Skeletal muscle satellite cell (primary cell): Measurements from ENCODE around the gene PSMB2.

Source experiments
- H3K27me3 ChIP-seq: 2 replicates; pipeline ENCODE4 v1.7.0; 2013; ENCODE audit warnings: low read length; ENCODE audit not compliant: control insufficient read depth, insufficient read depth
- H3K36me3 ChIP-seq: 2 replicates; pipeline ENCODE4 v1.7.0; 2013; ENCODE audit warnings: mild to moderate bottlenecking, control low read depth, low read length; ENCODE audit not compliant: insufficient read depth
- H3K4me1 ChIP-seq: 2 replicates; pipeline ENCODE4 v1.7.0; 2013; ENCODE audit warnings: low read length; ENCODE audit not compliant: control insufficient read depth, insufficient read depth
- H3K4me2 ChIP-seq: 2 replicates; pipeline ENCODE4 v1.7.0; 2013; ENCODE audit warnings: mild to moderate bottlenecking, low read length
- H3K4me3 ChIP-seq: 2 replicates; pipeline ENCODE4 v1.7.0; 2013; ENCODE audit warnings: low read length
- H3K9ac ChIP-seq: 2 replicates; pipeline ENCODE4 v1.7.0; 2013; ENCODE audit warnings: mild to moderate bottlenecking, low read depth, low read length, moderate library complexity
- H3K9me3 ChIP-seq: replicated peaks from 2 replicates; pipeline ENCODE4 v1.7.0; 2013; ENCODE audit warnings: mild to moderate bottlenecking, control low read depth, low read length

PSMB2 gene

GRCh38 chr1:35605867-35606182 lies 35.5 kb downstream of the PSMB2 start:
- H3K4me2 ChIP-seq, result peak overlapping the region; percentile 8
- no peak overlapping the region for H3K9ac ChIP-seq
- H3K36me3 ChIP-seq, result peaks cover 59% of the 10 kb centered on the region
- peaks cover 17% of the 10 kb centered on the region for H3K4me1 ChIP-seq
- no peaks in the 10 kb centered on the region for H3K27me3 ChIP-seq
- H3K4me3 ChIP-seq, result no peak overlapping the region
- H3K9me3 ChIP-seq, result no peaks in the 10 kb centered on the region

- peaks cover 17% of the 10 kb centered on the region for H3K4me1 ChIP-seq
- peak overlapping the region; percentile 8 for H3K4me2 ChIP-seq
- no peak overlapping the region for H3K4me3 ChIP-seq
- no peaks in the 10 kb centered on the region for H3K9me3 ChIP-seq
- no peak overlapping the region for H3K9ac ChIP-seq
- peaks cover 64% of the 10 kb centered on the region for H3K36me3 ChIP-seq
- no peaks in the 10 kb centered on the region for H3K27me3 ChIP-seq
Measured at GRCh38 chr1:35605071-35605866, 36.1 kb downstream of the PSMB2 start.

- no peaks in the 10 kb centered on the region for H3K27me3 ChIP-seq
- no peak overlapping the region for H3K4me3 ChIP-seq
- H3K9ac ChIP-seq, result no peak overlapping the region
- no peak overlapping the region for H3K4me2 ChIP-seq
- H3K4me1 ChIP-seq, result peaks cover 17% of the 10 kb centered on the region
- H3K9me3 ChIP-seq, result no peaks in the 10 kb centered on the region
- peaks cover 60% of the 10 kb centered on the region for H3K36me3 ChIP-seq
Measured at GRCh38 chr1:35603941-35604340, 37.4 kb downstream of the PSMB2 start.

- Histone ChIP-seq H3K9me3 (no peaks in the 10 kb centered on the region), H3K36me3 (peaks cover 59% of the 10 kb centered on the region), H3K9ac (no peak overlapping the region), H3K27me3 (no peaks in the 10 kb centered on the region), H3K4me1 (peaks cover 17% of the 10 kb centered on the region), H3K4me3 (no peak overlapping the region), H3K4me2 (no peak overlapping the region)
Measured at GRCh38 chr1:35603468-35603867, 37.9 kb downstream of the PSMB2 start.

- H3K9me3 ChIP-seq, result no peaks in the 10 kb centered on the region
- H3K36me3 ChIP-seq, result peaks cover 65% of the 10 kb centered on the region
- no peak overlapping the region for H3K9ac ChIP-seq
- H3K4me3 ChIP-seq, result no peak overlapping the region
- H3K4me1 ChIP-seq, result peaks cover 7% of the 10 kb centered on the region
- H3K4me2 ChIP-seq, result no peak overlapping the region
- no peaks in the 10 kb centered on the region for H3K27me3 ChIP-seq
Measured at GRCh38 chr1:35600593-35600992, 40.7 kb downstream of the PSMB2 start.

GRCh38 chr1:35599411-35599810 lies 41.9 kb downstream of the PSMB2 start:
- Histone ChIP-seq H3K9me3 (no peaks in the 10 kb centered on the region), H3K27me3 (no peaks in the 10 kb centered on the region), H3K4me3 (no peak overlapping the region), H3K9ac (no peak overlapping the region), H3K36me3 (peaks cover 57% of the 10 kb centered on the region), H3K4me1 (no peaks in the 10 kb centered on the region), H3K4me2 (no peak overlapping the region)

GRCh38 chr1:35598895-35599294 lies 42.4 kb downstream of the PSMB2 start:
- H3K4me2 ChIP-seq, result no peak overlapping the region
- no peaks in the 10 kb centered on the region for H3K4me1 ChIP-seq
- H3K4me3 ChIP-seq, result no peak overlapping the region
- H3K9me3 ChIP-seq, result no peaks in the 10 kb centered on the region
- no peak overlapping the region for H3K9ac ChIP-seq
- H3K27me3 ChIP-seq, result no peaks in the 10 kb centered on the region
- H3K36me3 ChIP-seq, result peaks cover 52% of the 10 kb centered on the region

GRCh38 chr1:35597870-35598269 lies 43.5 kb downstream of the PSMB2 start:
- Histone ChIP-seq H3K4me2 (no peak overlapping the region), H3K36me3 (peaks cover 42% of the 10 kb centered on the region), H3K27me3 (no peaks in the 10 kb centered on the region), H3K9me3 (no peaks in the 10 kb centered on the region), H3K9ac (no peak overlapping the region), H3K4me3 (no peak overlapping the region), H3K4me1 (no peaks in the 10 kb centered on the region)

- Histone ChIP-seq H3K36me3 (peaks cover 29% of the 10 kb centered on the region), H3K4me1 (no peaks in the 10 kb centered on the region), H3K4me2 (no peak overlapping the region), H3K9me3 (no peaks in the 10 kb centered on the region), H3K4me3 (no peak overlapping the region), H3K27me3 (no peaks in the 10 kb centered on the region), H3K9ac (no peak overlapping the region)
Measured at GRCh38 chr1:35595684-35596083, 45.6 kb downstream of the PSMB2 start.

- Histone ChIP-seq H3K36me3 (peaks cover 22% of the 10 kb centered on the region), H3K9ac (no peak overlapping the region), H3K9me3 (no peaks in the 10 kb centered on the region), H3K4me2 (no peak overlapping the region), H3K4me1 (no peaks in the 10 kb centered on the region), H3K27me3 (no peaks in the 10 kb centered on the region), H3K4me3 (no peak overlapping the region)
Measured at GRCh38 chr1:35594005-35594760, 47.1 kb downstream of the PSMB2 start.

- Histone ChIP-seq H3K9ac (no peak overlapping the region), H3K4me2 (no peak overlapping the region), H3K36me3 (peaks cover 17% of the 10 kb centered on the region), H3K4me1 (no peaks in the 10 kb centered on the region), H3K27me3 (no peaks in the 10 kb centered on the region), H3K4me3 (no peak overlapping the region), H3K9me3 (no peaks in the 10 kb centered on the region)
Measured at GRCh38 chr1:35592991-35593769, 48.1 kb downstream of the PSMB2 start.
